ENCODE results near the gene GPRIN3.
"Not testable (repeated sequence)": the region's sequence is repeated elsewhere in the genome, so short reads cannot be mapped to it uniquely, and the experiment has no call there.

Gene GPRIN3

DNA sequence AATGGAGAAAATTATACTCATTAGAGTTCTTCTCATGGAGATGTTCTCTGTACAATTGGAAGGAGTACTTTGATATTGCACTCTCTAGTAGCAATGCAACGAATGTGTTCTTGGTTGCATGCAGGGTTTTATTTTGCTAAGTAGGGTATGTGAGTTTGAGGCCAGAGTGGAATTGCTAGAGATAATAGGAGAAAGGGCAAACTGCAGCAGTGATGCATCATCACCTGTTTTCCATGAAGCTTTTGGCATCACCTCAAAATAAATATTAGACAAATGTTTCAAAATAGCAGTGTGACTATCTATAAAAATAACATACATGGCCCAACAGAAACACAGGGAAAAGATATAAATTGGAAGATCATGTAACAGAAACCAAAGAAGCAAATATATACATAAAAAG is 103.0 kb downstream of the GPRIN3 start:
- no peak for DNase-seq

GRCh38 chr4:89203902-89204301 is 103.7 kb downstream of the GPRIN3 start:
- no peak for DNase-seq

- DNase-seq, result not testable (repeated sequence)
Measured at GRCh38 chr4:89199394-89199793, 108.2 kb downstream of the GPRIN3 start.

- no peak for DNase-seq
Measured at GRCh38 chr4:89197920-89198319, 109.7 kb downstream of the GPRIN3 start.

DNA sequence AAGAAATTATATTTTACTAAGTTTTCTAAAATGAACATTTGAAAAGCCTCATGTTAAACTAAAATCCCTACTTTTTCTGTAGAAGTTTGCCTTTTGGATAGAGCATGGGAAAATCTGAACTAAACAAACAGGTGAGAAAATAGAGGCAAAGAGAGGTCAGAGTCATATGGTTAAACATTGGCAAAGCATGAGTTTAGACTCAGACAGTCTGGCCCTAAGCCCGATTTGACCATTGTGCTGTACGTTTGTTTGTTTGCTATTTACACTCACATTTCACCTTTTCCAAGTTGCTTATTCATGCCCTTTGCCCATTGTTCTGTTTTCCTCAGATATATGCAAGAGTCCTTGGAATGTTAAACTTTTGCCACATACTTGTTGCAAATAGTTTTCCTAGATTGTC is 110.9 kb downstream of the GPRIN3 start:
- no peak for DNase-seq

DNA sequence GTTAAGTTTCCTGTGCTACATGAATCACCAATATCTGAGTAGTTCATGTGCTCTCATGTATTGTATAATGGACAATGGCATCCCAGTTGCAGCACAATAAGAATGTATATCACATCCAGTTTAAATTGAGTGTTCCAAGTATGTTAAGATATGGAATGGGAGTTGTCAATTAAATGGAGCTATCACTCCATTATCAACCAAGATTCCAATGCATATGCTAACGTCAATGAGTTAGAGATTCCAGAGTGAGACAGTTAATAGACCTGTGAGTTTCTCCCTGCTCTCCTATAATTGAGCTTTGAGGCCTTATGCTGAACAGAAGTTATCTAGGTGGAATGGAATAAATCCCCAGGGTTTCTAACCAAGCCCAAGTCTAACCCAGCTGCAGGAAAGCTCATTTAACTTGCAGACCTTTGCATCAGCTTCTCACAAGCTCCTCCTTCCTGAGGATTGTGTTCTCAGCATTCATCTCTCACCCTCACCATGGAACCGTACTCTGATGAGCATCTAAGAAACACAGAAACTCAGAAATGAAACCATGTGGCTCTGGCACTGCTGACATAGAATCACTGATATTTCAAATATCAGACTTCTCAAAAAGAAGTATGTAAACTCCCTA is 111.4 kb downstream of the GPRIN3 start:
- DNase-seq, result no peak

GRCh38 chr4:89193843-89194242 is 113.8 kb downstream of the GPRIN3 start:
- DNase-seq, result no peak

Data from eye (tissue), 1 donor.